ENCODE results near the gene RNU6-9. TPM values are rescaled to one million over a fixed set of nuclear protein-coding genes. Genes with fewer than 3 reads are reported as not detected.

RNU6-9 gene
- total RNA-seq, 4 donors from 2014 or later, result not detected

DNA sequence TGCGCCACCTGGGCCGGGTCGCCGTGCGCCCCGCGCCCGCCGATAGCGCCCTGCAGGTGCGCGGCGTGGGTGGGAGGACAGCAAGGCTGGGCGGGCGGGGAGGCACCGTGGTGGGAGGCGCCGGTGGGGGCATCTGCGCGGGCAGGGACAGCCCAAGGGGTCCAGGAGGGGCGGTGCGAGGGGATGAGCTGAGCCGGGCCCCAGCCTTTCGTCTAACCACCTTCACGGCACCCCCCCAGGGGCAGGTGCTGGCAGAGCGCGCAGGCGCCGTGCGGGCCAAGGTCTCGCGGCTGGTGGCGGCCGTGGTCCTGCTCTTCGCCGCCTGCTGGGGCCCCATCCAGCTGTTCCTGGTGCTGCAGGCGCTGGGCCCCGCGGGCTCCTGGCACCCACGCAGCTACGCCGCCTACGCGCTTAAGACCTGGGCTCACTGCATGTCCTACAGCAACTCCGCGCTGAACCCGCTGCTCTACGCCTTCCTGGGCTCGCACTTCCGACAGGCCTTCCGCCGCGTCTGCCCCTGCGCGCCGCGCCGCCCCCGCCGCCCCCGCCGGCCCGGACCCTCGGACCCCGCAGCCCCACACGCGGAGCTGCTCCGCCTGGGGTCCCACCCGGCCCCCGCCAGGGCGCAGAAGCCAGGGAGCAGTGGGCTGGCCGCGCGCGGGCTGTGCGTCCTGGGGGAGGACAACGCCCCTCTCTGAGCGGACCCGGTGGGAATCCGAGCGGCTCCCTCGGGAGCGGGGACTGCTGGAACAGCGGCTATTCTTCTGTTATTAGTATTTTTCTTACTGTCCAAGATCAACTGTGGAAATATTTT lies 27.0 kb downstream of the RNU6-9 start:
- 7 to 9% methylated on average over 8 to 12 of the region's 84 CpGs for WGBS, 2 donors
- H3K9me3 ChIP-seq, result no peaks in the 10 kb centered on the region
- H3K4me3 ChIP-seq (replicated peaks in 1 of 3), result no peak overlapping the region
- H3K36me3 ChIP-seq, result no peaks in the 10 kb centered on the region
- no peak overlapping the region for H3K27ac ChIP-seq
- peaks cover 30% of the 10 kb centered on the region for H3K27me3 ChIP-seq
- TF ChIP-seq CTCF (IDR thresholded peaks at IDR 0.05) (no peak), POLR2A (IDR thresholded peaks at IDR 0.05) (no peak)
- no peak for DNase-seq
- intact Hi-C loops (cut with DNase I), result loop anchor here (2.0 to 10.0 kb wide), 2 partner anchors 63 to 315 kb away; partner anchors contain the start of gene CBARP
- H3K4me1 ChIP-seq, result peaks cover 20 to 44% of the 10 kb centered on the region in 2 donors

- peaks cover 9 to 27% of the 10 kb centered on the region in 2 donors for H3K4me1 ChIP-seq
- intact Hi-C loops (cut with DNase I), result loop anchor here (10.0 kb wide), 1 partner anchor 310 kb away; the partner anchor contains the start of gene CBARP
Measured at GRCh38 chr19:924553-925086, 31.3 kb downstream of the RNU6-9 start.

GRCh38 chr19:925087-925525 lies 31.8 kb downstream of the RNU6-9 start:
- intact Hi-C loops (cut with DNase I), result loop anchor here (10.0 kb wide), 1 partner anchor 310 kb away; the partner anchor contains the start of gene CBARP
- Histone ChIP-seq H3K27ac (peak overlapping the region in 2 of 3 donors; percentile 73 to 80), H3K9me3 (no peaks in the 10 kb centered on the region), H3K36me3 (no peaks in the 10 kb centered on the region), H3K27me3 (peaks cover 9% of the 10 kb centered on the region), H3K4me3 (replicated peaks in 1 of 3) (peak overlapping the region; percentile 26 to 95 (median 35)), H3K4me1 (peaks cover 6 to 22% of the 10 kb centered on the region in 2 donors)
- DNase-seq, result peak in 1 of 2 donors; percentile 32
- no peak for TF ChIP-seq CTCF (IDR thresholded peaks at IDR 0.05)
- TF ChIP-seq POLR2A (IDR thresholded peaks at IDR 0.05), result no peak
- 0 to 1% methylated on average over 1 to 16 of the region's 39 CpGs for WGBS, 2 donors

More at GRCh38 chr19:924553-925086, 31.3 kb downstream of the RNU6-9 start:
- Histone ChIP-seq H3K36me3 (no peaks in the 10 kb centered on the region), H3K27me3 (peaks cover 14% of the 10 kb centered on the region), H3K4me3 (replicated peaks in 1 of 3) (peak overlapping the region; percentile 26 to 95 (median 35)), H3K9me3 (no peaks in the 10 kb centered on the region), H3K27ac (no peak overlapping the region)
- DNase-seq, result no peak
- WGBS, 2 donors, result 25 to 26% methylated on average over 10 to 13 of the region's 31 CpGs
- no peak for TF ChIP-seq CTCF (IDR thresholded peaks at IDR 0.05)
- no peak for TF ChIP-seq POLR2A (IDR thresholded peaks at IDR 0.05)

- Histone ChIP-seq H3K27me3 (peaks cover 5% of the 10 kb centered on the region), H3K36me3 (no peaks in the 10 kb centered on the region), H3K27ac (peak within 1 kb of the TSS; percentile 49 to 86 (median 73)), H3K4me1 (peaks cover 6 to 17% of the 10 kb centered on the region in 2 donors), H3K4me3 (replicated peaks in 1 of 3) (peak within 1 kb of the TSS; percentile 39 to 95 (median 51)), H3K9me3 (no peaks in the 10 kb centered on the region)
- TF ChIP-seq POLR2A (IDR thresholded peaks at IDR 0.05) (peak in 1 of 2 donors; percentile 39), CTCF (IDR thresholded peaks at IDR 0.05) (no peak)
- peak; percentile 78 to 81 for DNase-seq
- 2% methylated on average over 23 of the region's 97 CpGs; no CpG with 5 or more reads in 1 of the 2 donors for WGBS, 2 donors
- intact Hi-C loops (cut with DNase I), result loop anchor here (10.0 kb wide), 1 partner anchor 309 kb away; the partner anchor contains the start of gene CBARP
Measured at GRCh38 chr19:925526-926322, 32.4 kb downstream of the RNU6-9 start, which contains the start of gene ARID3A. TSS of gene ARID3A (plus strand) at chr19:926035. CDS start at chr19:929529, 3,494 bp downstream.
